A673 (cell line): ENCODE data around the gene ANKDD1B.

Source experiments
- EZH2 ChIP-seq: fragments of 200-600 bp; sonication (generic); IDR thresholded peaks from 2 replicates; pipeline ENCODE4 v1.6.1; 2017; ENCODE audit warnings: borderline replicate concordance, low read depth, mild to moderate bottlenecking, mixed read lengths, antibody characterized with exemption, low read length; ENCODE audit not compliant: poor library complexity, severe bottlenecking
- TF ChIP-seq, protein P1 (sequence below): fragments of 300-800, 200-600 bp; sonication (generic); conservative IDR thresholded peaks from 2 replicates; pipeline ENCODE4 v1.5.1; 2017; ENCODE audit warnings: low read depth, mild to moderate bottlenecking, antibody characterized with exemption, low read length, moderate library complexity, mixed read lengths

DNA sequence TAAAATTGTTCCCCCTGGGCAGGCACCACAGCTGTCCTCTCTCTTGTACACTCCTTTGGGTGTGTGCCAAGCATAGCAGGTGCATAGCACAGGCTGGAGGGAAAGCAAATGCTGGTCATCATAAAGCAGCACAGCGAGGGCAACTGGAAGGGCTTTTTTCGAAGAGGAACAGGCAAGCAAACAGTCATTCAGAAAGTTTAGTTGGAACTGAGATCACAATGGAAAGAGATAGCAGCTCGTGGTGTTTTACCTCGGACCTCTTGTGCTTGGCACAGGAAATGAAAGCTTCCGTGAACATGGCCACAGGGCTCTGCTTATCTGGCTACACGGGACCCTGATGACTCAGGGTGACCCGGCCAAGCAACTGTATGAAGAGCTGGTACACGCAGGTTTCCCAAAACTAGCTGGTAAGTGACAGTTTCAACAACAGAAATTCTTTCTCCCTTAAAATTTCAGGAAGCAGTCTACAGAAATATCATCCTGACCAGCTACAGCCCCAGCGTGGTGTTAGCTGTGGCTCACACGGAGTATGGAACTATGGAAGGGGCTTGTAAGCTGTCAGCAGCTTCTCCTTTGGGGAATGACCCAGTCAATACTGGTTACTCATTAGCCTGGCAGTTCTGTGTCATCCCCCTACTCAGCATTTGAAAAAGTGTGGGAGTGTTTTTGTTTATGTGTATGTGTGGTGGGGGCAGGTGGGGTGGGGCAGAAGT, 57.9 kb downstream of the ANKDD1B start:
- TF ChIP-seq EZH2, result no peak
- TF ChIP-seq, protein P1, sequence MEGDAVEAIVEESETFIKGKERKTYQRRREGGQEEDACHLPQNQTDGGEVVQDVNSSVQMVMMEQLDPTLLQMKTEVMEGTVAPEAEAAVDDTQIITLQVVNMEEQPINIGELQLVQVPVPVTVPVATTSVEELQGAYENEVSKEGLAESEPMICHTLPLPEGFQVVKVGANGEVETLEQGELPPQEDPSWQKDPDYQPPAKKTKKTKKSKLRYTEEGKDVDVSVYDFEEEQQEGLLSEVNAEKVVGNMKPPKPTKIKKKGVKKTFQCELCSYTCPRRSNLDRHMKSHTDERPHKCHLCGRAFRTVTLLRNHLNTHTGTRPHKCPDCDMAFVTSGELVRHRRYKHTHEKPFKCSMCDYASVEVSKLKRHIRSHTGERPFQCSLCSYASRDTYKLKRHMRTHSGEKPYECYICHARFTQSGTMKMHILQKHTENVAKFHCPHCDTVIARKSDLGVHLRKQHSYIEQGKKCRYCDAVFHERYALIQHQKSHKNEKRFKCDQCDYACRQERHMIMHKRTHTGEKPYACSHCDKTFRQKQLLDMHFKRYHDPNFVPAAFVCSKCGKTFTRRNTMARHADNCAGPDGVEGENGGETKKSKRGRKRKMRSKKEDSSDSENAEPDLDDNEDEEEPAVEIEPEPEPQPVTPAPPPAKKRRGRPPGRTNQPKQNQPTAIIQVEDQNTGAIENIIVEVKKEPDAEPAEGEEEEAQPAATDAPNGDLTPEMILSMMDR, result no peak
